ENCODE results near the gene MYO9B.

DNA sequence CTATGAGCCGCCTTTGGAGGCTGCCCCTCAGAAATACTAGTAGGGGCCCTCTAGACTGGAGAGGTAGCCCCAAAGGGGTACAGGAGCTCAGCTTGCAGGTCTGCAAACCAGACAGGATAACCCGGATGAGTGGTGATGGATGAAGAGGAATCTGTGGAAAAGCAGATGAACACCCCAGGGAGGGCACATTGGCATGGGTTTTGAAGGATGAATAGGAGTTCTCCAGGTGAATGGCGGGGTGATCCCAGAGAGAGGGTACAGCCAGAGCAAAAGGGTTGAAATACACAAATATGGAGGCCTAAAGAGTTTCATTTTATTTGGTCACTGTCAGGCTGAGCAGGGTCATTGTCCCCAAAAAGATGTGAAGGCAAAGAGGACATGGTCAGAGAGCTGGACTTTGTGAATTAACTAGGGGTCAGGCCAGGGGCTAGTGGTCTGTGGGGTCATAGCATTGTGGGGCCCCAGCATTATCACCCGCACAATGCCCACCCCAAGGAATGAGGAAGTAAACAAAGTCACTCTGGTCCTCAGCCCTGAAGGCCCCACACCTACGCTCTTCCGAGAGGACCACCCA, 165.3 kb downstream of the MYO9B start:
- TF ChIP-seq, protein P1, sequence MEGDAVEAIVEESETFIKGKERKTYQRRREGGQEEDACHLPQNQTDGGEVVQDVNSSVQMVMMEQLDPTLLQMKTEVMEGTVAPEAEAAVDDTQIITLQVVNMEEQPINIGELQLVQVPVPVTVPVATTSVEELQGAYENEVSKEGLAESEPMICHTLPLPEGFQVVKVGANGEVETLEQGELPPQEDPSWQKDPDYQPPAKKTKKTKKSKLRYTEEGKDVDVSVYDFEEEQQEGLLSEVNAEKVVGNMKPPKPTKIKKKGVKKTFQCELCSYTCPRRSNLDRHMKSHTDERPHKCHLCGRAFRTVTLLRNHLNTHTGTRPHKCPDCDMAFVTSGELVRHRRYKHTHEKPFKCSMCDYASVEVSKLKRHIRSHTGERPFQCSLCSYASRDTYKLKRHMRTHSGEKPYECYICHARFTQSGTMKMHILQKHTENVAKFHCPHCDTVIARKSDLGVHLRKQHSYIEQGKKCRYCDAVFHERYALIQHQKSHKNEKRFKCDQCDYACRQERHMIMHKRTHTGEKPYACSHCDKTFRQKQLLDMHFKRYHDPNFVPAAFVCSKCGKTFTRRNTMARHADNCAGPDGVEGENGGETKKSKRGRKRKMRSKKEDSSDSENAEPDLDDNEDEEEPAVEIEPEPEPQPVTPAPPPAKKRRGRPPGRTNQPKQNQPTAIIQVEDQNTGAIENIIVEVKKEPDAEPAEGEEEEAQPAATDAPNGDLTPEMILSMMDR (IDR thresholded peaks at IDR 0.05 in 8 of 11, conservative IDR thresholded peaks at IDR 0.05 in 3 of 11), result no peak
- no peak for TF ChIP-seq POLR2A (IDR thresholded peaks at IDR 0.05)
- TF ChIP-seq POLR2AphosphoS5 (IDR thresholded peaks at IDR 0.05), result no peak

Measured in spleen (tissue), 7 donors.